ENCODE measurements around the gene PGK1.

- TF ChIP-seq REST (IDR thresholded peaks at IDR 0.05) (no peak), CTCF (IDR thresholded peaks at IDR 0.05; ENCODE audit: low read depth, low read length, missing input control) (no peak), MAX (IDR thresholded peaks at IDR 0.05) (no peak), YY1 (IDR thresholded peaks at IDR 0.05) (no peak), EGR1 (IDR thresholded peaks at IDR 0.05; ENCODE audit: low read depth in 2 of 2) (no peak), TAF1 (conservative IDR thresholded peaks at IDR 0.05) (no peak), JUND (IDR thresholded peaks at IDR 0.05) (no peak), HNF4G (IDR thresholded peaks at IDR 0.05) (no peak), SP1 (IDR thresholded peaks at IDR 0.05) (no peak), RAD21 (IDR thresholded peaks at IDR 0.05) (no peak)
Observed at GRCh38 chrX:78129714-78130113, 25.7 kb downstream of the PGK1 start.

Measured in liver (tissue), 3 donors.